Caco-2 (cell line): Measurements from ENCODE around the gene ZBED1. TPM values are rescaled to one million over a fixed set of nuclear protein-coding genes. Genes with fewer than 3 reads are reported as not detected.
A peak's percentile ranks its signal among the peaks of the same experiment; 100 is the strongest.
"Not testable (repeated sequence)": the region's sequence is repeated elsewhere in the genome, so short reads cannot be mapped to it uniquely, and the experiment has no call there.

Experiments used
- BruUV-seq: library from RNA; stranded (reverse); fragments of 400-500 nt; replicated peaks from 2 replicates; lab custom pipeline; 2021; lab: Mats Ljungman, UMichigan
- CTCF ChIA-PET: fragments of 300-600 bp; sonication (Branson Sonifier 250); formaldehyde crosslinking; loops from one replicate; lab custom pipeline; 2022; ENCODE audit warnings: antibody characterized with exemption; lab: Charles Lee
- POLR2A ChIA-PET: fragments of 300-600 bp; sonication (Branson Sonifier 250); formaldehyde crosslinking; loops from one replicate; lab custom pipeline; 2022; ENCODE audit warnings: antibody characterized with exemption; lab: Charles Lee
- DNase-seq, 2 experiments: peaks; one replicate each; pipeline versions ENCODE4 v3.0.0 to v3.0.0-alpha.2; 2020 to 2022
- H3K27me3 ChIP-seq: replicated peaks from 2 replicates; pipeline ENCODE4 v1.6.0; 2011; ENCODE audit warnings: low read length; ENCODE audit not compliant: control insufficient read depth, insufficient read depth
- H3K36me3 ChIP-seq: 2 replicates; pipeline ENCODE4 v1.5.1; 2011; ENCODE audit warnings: low read length; ENCODE audit not compliant: control insufficient read depth, insufficient read depth
- H3K4me1 ChIP-seq: fragments of 250-450 bp; sonication (Bioruptor Pico); 2 replicates; pipeline ENCODE4 v1.5.1; 2020; ENCODE audit warnings: mild to moderate bottlenecking
- H3K4me3 ChIP-seq: 2 replicates; pipeline ENCODE4 v1.5.1; 2011; ENCODE audit warnings: low read depth, mild to moderate bottlenecking, control low read depth, low read length
- H3K9me3 ChIP-seq: fragments of 250-450 bp; sonication (Bioruptor Pico); 2 replicates; pipeline ENCODE4 v1.5.1; 2020; ENCODE audit warnings: mild to moderate bottlenecking, moderate library complexity
- H3K27ac Mint-ChIP-seq: one replicate; pipeline ENCODE4 v1.8.0; 2022; ENCODE audit warnings: mixed read lengths; ENCODE audit not compliant: unreplicated experiment
- H3K27me3 Mint-ChIP-seq: one replicate; pipeline ENCODE4 v1.8.0; 2022; ENCODE audit warnings: mixed read lengths; ENCODE audit not compliant: insufficient read depth, unreplicated experiment
- H3K36me3 Mint-ChIP-seq: one replicate; pipeline ENCODE4 v1.8.0; 2022; ENCODE audit warnings: mild to moderate bottlenecking, mixed read lengths; ENCODE audit not compliant: insufficient read depth, unreplicated experiment
- H3K4me1 Mint-ChIP-seq: one replicate; pipeline ENCODE4 v1.8.0; 2022; ENCODE audit warnings: low read depth, mixed read lengths; ENCODE audit not compliant: unreplicated experiment
- H3K4me3 Mint-ChIP-seq: one replicate; pipeline ENCODE4 v1.8.0; 2022; ENCODE audit warnings: mild to moderate bottlenecking, moderate library complexity, mixed read lengths; ENCODE audit not compliant: unreplicated experiment
- H3K9me3 Mint-ChIP-seq: one replicate; pipeline ENCODE4 v1.8.0; 2022; ENCODE audit warnings: mixed read lengths; ENCODE audit not compliant: unreplicated experiment
- intact Hi-C: fragments of 100-400 bp; cut with micrococcal nuclease; formaldehyde crosslinking; loops from one replicate; pipeline ENCODE4 v1.10.0; 2022; ENCODE audit not compliant: unreplicated experiment
- total RNA-seq: library from RNA; stranded (reverse); gene quantifications from 2 replicates; pipeline ENCODE4 v1.2.3, GENCODE V29; 2022
- TF ChIP-seq, protein P1 (sequence below), 2 experiments: fragments of 200-600 bp in 1 of 2; IDR thresholded peaks; 1 replicate in 1 of 2; 2 replicates in 1 of 2; pipeline versions ENCODE4 v1.5.1 to v1.8.0; 2011 to 2022; ENCODE audit warnings: antibody characterized with exemption in 1 of 2, control low read depth in 1 of 2, inconsistent platforms in 1 of 2, low read depth in 1 of 2, low read length in 1 of 2, mild to moderate bottlenecking in 1 of 2, moderate library complexity in 1 of 2; ENCODE audit not compliant: insufficient read depth in 1 of 2, severe bottlenecking in 1 of 2, unreplicated experiment in 1 of 2

ZBED1 gene
- total RNA-seq, 1 experiment from 2014 or later = 68.8 TPM

DNA sequence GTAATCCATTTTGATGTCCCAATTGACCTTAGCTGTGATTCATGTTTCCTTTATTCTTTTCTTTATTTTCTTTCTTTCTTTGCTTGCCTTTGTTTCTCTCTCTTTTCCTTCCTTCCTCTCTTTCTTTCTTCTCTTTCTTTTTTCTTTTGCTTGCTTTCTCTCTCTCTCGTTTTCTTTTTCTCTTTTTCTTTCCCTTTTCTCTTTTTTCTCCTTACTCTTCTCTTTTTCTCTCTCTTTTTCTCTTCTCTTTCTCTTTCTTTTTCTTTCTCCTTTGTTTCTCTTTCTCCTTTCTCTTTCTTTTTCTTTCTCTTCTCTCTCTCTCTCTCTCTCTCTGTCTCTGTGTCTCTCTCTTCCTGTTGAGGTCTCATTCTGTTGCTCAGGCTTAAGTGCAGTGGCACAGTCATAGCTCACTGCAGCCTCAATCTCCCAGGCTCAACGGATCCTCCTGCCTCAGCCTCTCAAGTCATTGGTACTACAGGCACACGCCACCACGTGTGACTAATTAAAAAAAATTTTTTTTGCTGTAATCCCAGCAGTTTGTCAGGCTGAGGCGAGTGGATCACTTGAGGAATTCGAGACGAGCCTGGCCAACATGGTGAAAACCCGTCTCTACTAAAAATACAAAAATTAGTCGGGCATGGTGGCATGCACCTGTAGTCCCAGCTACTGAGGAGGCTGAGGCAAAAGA, 8.0 kb upstream of the ZBED1 start:
- BruUV-seq = no TSS peak
- ChIA-PET POLR2A (no interaction called here), CTCF (no interaction called here)
- peak overlapping the region; percentile 36 for H3K27ac Mint-ChIP-seq
- H3K9me3 Mint-ChIP-seq = no peaks in the 10 kb centered on the region
- intact Hi-C loops = no loop called here
- no peaks in the 10 kb centered on the region for H3K27me3 Mint-ChIP-seq
- Histone ChIP-seq H3K4me3 (no peak overlapping the region), H3K9me3 (no peaks in the 10 kb centered on the region), H3K27me3 (no peaks in the 10 kb centered on the region), H3K36me3 (no peaks in the 10 kb centered on the region), H3K4me1 (peaks cover 54% of the 10 kb centered on the region)
- peaks cover 31% of the 10 kb centered on the region for H3K4me1 Mint-ChIP-seq
- no peaks in the 10 kb centered on the region for H3K36me3 Mint-ChIP-seq
- TF ChIP-seq, protein P1, sequence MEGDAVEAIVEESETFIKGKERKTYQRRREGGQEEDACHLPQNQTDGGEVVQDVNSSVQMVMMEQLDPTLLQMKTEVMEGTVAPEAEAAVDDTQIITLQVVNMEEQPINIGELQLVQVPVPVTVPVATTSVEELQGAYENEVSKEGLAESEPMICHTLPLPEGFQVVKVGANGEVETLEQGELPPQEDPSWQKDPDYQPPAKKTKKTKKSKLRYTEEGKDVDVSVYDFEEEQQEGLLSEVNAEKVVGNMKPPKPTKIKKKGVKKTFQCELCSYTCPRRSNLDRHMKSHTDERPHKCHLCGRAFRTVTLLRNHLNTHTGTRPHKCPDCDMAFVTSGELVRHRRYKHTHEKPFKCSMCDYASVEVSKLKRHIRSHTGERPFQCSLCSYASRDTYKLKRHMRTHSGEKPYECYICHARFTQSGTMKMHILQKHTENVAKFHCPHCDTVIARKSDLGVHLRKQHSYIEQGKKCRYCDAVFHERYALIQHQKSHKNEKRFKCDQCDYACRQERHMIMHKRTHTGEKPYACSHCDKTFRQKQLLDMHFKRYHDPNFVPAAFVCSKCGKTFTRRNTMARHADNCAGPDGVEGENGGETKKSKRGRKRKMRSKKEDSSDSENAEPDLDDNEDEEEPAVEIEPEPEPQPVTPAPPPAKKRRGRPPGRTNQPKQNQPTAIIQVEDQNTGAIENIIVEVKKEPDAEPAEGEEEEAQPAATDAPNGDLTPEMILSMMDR (IDR thresholded peaks at IDR 0.05; ENCODE audit: insufficient read depth in 1 of 2, low read depth in 1 of 2, low read length in 1 of 2, severe bottlenecking in 1 of 2, unreplicated experiment in 1 of 2) = no peak
- H3K4me3 Mint-ChIP-seq = peak overlapping the region; percentile 34
- no peak for DNase-seq

DNA sequence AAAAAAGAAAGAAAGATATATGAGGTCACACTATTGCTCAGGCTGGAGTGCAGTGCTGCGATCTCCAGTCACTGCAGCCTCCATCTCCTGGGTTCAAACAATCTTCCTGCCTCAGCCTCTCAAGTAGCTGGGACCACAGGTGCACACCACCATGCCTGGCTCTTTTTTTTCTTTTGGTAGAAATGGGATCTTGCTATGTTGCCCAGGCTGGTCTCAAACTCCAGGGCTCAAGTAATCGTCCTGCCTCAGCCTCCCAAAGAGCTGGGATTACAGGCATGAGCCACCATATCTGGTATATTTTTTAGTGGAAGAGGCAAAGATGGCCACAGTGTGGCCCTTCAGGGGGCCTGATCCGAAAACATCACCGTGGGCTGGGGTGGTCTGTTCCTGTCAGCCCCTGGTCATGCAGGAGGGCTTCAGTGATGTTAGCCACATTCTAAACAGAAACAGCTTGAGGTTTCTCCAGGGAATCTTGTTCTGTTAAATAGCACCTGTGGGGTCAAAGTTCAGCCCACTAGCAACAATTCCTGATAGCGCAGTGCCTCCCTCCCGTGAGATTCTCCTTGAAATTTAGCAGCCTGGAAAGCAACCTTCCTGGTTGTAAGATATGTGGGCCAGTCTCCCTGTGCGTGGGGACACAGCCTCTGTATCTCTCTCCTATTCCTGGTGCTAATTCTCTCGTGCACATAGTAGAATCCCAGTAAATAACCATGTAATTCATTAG, 7.3 kb upstream of the ZBED1 start:
- H3K36me3 Mint-ChIP-seq = no peaks in the 10 kb centered on the region
- POLR2A ChIA-PET = no interaction called here
- no peaks in the 10 kb centered on the region for H3K9me3 Mint-ChIP-seq
- no TSS peak for BruUV-seq
- CTCF ChIA-PET = no interaction called here
- Histone ChIP-seq H3K4me3 (no peak overlapping the region), H3K4me1 (peaks cover 48% of the 10 kb centered on the region), H3K9me3 (no peaks in the 10 kb centered on the region), H3K36me3 (no peaks in the 10 kb centered on the region), H3K27me3 (no peaks in the 10 kb centered on the region)
- TF ChIP-seq, protein P1 (IDR thresholded peaks at IDR 0.05; ENCODE audit: insufficient read depth in 1 of 2, low read depth in 1 of 2, low read length in 1 of 2, severe bottlenecking in 1 of 2, unreplicated experiment in 1 of 2) = no peak
- H3K27ac Mint-ChIP-seq = peak overlapping the region; percentile 36
- peaks cover 31% of the 10 kb centered on the region for H3K4me1 Mint-ChIP-seq
- peak; percentile 67 to 70 for DNase-seq
- H3K4me3 Mint-ChIP-seq = peak overlapping the region; percentile 34
- no peaks in the 10 kb centered on the region for H3K27me3 Mint-ChIP-seq
- intact Hi-C loops = no loop called here

DNA sequence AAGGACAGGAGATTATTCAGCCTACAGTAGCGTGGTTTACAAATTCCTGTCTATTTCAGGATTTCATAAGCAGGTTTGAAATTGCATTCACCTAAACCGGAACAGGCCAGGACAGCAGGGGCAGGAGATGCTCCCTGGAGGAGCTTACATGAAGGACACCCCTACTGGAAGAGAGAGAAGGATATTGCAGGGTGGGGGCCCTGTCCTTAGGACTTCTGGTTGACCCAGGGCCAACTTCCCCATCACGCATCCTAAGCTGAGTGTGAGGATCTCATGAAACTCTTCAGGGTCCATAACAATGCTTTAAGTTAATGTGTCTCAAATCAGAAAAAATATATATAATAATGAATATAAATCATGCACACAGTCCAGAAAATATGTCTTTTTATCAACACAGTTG, 6.4 kb upstream of the ZBED1 start:
- Histone ChIP-seq H3K27me3 (no peaks in the 10 kb centered on the region), H3K36me3 (no peaks in the 10 kb centered on the region), H3K9me3 (no peaks in the 10 kb centered on the region), H3K4me1 (peaks cover 46% of the 10 kb centered on the region), H3K4me3 (no peak overlapping the region)
- TF ChIP-seq, protein P1 (IDR thresholded peaks at IDR 0.05; ENCODE audit: insufficient read depth in 1 of 2, low read depth in 1 of 2, low read length in 1 of 2, severe bottlenecking in 1 of 2, unreplicated experiment in 1 of 2) = no peak
- CTCF ChIA-PET = no interaction called here
- no peak overlapping the region for H3K27ac Mint-ChIP-seq
- intact Hi-C loops = no loop called here
- no peaks in the 10 kb centered on the region for H3K9me3 Mint-ChIP-seq
- H3K36me3 Mint-ChIP-seq = peaks cover 2% of the 10 kb centered on the region
- peaks cover 26% of the 10 kb centered on the region for H3K4me1 Mint-ChIP-seq
- POLR2A ChIA-PET = no interaction called here
- H3K27me3 Mint-ChIP-seq = no peaks in the 10 kb centered on the region
- DNase-seq = no peak
- no TSS peak for BruUV-seq
- no peak overlapping the region for H3K4me3 Mint-ChIP-seq

DNA sequence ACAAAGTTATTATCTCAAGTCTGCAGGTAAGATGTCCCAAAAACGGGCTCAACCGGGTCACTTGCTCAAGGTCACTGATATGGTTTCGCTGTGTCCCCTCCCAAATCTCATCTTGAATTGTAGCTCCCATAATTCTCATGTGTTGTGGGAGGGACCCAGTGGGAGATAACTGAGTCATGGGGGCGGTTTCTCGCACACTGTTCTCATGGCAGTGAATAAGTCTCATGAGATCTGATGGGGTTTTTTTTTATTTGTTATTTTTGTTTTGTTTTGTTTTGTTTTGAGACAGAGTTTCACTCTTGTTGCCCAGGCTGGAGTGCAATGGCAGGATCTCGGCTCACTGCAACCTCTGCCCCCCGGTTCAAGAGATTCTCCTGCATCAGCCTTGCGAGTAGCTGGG, 4.6 kb upstream of the ZBED1 start:
- H3K9me3 ChIP-seq, POLR2A ChIA-PET, BruUV-seq, intact Hi-C loops, CTCF ChIA-PET, H3K36me3 ChIP-seq, H3K27me3 Mint-ChIP-seq, DNase-seq, H3K9me3 Mint-ChIP-seq, H3K27ac Mint-ChIP-seq, H3K4me3 Mint-ChIP-seq, H3K4me3 ChIP-seq, H3K27me3 ChIP-seq: not testable (repeated sequence)
- peaks cover 41% of the 10 kb centered on the region for H3K4me1 ChIP-seq
- Mint-ChIP-seq H3K36me3 (peaks cover 12% of the 10 kb centered on the region), H3K4me1 (peaks cover 16% of the 10 kb centered on the region)
